HG03378 (cell line): ENCODE data around the gene RIMS3.

Experiments
- ATAC-seq: cut with Tn5 transposase; IDR thresholded peaks from one replicate; pipeline ENCODE4 v1.9.1; 2021; ENCODE audit warnings: mild to moderate bottlenecking, moderate library complexity; ENCODE audit not compliant: unreplicated experiment

The RIMS3 gene

GRCh38 chr1:40653851-40654537, 11.5 kb downstream of the RIMS3 start:
- ATAC-seq, result no peak

- no peak for ATAC-seq
Measured at GRCh38 chr1:40652979-40653378, 12.5 kb downstream of the RIMS3 start.

GRCh38 chr1:40652468-40652867, 13.0 kb downstream of the RIMS3 start:
- no peak for ATAC-seq

DNA sequence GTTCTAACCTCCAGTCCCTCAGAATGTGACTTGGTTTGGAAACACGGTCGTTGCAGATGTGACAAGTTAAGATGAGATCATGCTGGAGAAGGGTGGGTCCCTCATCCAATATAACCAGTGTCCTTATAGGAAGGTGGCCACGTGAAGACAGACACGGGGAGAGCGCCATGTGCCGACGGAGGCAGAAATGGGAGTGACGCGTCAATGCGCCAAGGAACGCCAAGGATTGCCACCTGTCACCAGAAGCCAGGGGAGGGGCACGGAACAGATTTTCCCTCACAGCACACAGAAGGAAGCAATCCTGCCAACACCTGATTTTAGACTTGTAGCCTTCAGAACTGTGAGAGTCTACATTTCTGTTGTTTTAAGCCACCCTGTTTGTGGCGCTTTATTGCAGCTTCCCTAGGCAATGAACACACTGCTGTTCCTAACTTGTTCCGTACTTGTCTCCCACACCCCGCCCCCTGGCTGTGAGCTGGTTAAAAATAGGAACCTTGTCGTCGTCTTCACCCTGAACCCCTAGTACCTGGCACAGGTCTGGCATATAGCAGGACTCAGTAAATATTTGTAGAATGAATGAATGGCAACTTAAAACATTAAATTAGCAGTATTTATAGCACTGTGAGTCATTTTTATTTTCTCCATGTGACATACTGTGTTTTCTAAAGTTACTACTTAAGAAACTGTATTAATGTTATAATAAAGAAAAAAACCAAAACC, 14.2 kb downstream of the RIMS3 start:
- ATAC-seq, result no peak

- ATAC-seq, result no peak
Measured at GRCh38 chr1:40650075-40650474, 15.4 kb downstream of the RIMS3 start.

GRCh38 chr1:40649592-40649930, 15.9 kb downstream of the RIMS3 start:
- ATAC-seq, result no peak

DNA sequence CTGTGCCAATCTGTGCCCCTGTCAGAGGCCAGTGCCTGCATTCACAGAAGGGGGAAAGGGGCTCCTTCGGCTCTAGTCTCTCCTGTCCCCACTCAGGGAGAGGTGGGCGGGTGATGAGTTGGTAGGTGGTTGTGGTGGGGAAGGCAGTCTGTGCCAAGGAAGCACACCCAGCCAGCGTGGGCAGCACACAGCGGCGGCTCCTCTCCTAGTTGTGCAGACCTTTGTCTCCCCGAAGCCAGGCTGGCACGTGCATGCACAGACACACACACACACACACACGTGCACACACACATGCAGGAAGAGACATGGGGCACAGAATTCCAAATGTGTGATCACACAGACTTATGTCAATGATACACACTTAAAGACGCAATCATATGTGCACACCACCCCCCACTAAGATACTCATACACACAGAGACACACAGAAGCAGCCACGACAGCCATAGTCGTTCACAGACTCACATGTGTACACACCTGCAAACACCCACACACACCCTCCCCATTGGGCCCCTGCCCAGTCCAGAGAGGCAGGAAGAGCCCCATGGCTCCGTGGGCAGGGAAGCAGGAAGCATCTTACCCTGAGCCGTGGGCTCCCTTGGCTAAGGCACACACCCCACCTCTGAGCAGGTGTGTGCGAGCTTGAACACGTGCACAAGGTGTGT, 16.4 kb downstream of the RIMS3 start:
- no peak for ATAC-seq

DNA sequence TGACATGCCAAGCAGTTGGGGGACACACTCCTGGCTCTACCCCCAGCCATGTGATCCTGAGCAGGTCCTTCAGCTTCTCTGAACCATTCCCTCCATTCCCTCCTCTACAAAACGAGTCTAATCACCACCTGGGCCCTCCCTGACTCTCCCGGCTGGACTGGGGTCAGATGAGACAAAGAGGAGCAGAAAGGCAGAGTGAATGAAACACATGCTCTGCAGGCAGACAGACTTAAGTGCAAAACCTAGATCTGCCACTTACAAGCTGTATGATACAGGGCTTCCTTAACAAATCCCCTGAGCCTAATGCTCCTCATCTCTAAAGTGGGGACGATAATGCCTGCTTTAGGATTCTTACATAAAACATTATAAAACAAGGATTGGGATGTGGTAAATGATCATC, 17.3 kb downstream of the RIMS3 start:
- ATAC-seq, result no peak

- ATAC-seq, result no peak
Measured at GRCh38 chr1:40646315-40646714, 19.2 kb downstream of the RIMS3 start.

- no peak for ATAC-seq
Measured at GRCh38 chr1:40645118-40645680, 20.3 kb downstream of the RIMS3 start.

DNA sequence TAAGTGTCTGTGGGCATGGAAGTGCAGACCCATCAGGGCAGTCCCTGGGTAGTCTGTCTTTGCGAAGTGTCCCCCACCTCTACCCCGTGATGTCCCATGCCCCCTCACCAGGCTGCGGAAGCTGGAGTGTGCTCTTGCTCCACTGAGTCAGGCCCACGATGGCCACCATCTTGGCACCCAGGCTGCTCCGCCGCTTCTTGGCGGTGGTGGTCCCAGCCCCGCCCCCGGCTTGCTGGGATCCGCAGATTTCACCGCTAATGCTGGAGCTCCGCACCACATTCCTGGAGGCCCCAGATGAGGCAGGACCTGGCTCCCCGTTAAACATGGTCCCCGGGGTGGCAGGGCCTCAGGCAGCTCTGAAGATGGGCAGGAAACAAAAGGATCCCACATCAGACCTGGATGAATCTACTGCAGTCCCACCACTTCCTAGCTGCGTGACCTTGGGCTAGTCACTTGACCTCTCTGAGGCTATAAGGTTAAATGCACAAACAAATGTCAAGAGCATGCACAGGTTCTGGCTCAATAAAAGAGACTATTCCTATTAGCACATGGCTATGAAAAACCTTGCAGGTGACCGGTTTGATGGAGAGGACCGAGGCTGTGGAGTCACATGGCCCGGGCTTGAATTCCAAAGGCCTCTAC, 23.8 kb downstream of the RIMS3 start:
- no peak for ATAC-seq

- no peak for ATAC-seq
Measured at GRCh38 chr1:40640314-40641076, 25.0 kb downstream of the RIMS3 start.

GRCh38 chr1:40638097-40639036, 27.1 kb downstream of the RIMS3 start:
- ATAC-seq, result no peak

DNA sequence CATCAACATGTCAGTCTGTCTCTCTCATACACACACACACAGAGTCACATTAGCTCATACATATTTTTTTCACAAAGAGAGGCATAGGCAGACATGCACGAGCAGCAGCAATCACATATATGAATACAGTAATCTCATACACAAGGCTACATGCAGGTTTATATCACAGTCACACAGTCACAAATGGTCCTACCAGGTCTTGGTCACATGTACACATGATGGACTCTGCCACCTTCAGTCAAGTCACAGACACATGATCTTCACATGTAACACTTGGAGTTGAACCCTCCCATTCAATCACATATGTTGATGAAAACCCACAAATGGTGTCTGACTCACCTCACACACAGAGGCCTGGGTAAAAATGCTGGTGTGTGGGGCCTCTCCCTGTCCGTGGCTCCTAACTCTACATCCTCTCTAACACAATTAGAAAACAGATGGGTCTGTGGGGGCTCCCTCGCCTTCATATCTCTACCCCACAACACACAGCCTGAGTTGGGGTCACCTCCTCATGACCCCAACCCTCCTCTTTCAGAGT, 27.9 kb downstream of the RIMS3 start:
- no peak for ATAC-seq

GRCh38 chr1:40636777-40637176, 28.7 kb downstream of the RIMS3 start:
- no peak for ATAC-seq

DNA sequence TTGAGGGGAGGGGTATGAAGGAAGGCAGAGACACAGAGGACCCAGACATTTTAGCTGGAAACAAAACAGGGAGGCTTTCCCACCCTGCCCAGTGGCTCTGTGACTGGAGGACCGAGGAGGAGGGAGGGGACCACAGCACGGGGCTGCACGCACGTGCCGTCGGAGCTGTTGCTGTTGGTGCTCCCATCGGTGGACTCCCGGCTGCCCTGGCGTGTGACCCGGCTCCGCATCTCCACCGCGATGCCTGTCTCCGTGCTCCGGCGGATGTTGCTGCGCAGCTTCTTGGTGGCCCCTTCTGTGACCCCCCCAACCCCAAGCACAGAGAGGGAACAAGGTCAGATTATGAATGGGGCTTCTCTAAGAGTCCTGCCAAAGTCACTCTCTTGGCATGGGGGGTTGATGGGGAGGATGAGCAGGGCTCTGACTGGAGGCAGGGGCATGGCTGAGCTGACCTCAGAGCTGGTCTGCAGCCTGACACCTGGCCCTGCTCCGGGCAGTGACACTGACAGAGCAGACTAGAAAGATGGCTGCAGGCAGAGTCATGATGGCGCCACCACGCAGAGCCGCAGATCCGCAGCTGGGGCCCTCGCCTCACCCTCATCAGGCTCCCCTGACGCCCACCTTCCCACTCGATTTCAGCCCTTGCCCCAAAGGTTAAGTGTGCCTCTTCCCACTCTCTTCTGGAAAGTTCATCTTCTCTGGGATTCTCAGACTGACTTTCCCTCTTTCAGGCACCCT, 29.6 kb downstream of the RIMS3 start:
- ATAC-seq, result no peak

DNA sequence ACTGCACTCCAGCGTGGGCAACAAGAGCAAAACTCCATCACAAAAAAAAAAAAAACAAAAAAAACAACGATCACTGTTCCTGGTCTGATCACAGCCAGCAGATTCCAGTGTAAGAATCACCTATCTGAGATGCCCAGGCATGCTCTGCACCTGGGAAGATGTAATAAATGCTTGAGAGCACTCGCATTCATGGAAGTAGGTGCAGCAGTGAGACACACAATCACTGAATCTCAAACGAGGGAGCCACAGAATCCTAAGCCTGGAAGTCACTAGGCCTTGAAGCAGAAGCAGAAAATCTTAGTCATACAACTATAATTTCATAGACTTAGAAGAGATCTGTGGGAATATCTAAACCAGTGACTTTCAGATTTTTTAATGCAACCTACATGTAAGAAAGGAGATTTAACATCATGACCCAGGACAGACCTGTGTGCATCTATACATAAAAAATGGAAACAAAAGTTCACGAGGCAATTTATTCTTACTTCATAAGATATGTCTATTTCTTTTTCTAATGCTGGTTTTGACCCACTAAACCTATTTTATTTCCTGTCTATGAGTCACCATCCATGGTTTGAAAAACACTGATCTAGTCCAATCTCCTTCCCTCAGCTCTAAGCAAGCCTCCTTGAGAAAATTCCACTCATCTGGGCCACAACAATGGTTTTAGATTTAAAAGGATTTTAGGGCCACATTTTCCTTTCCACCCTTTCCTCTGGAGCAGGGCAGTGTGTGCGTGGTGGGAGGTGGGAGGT, 30.4 kb downstream of the RIMS3 start:
- ATAC-seq, result no peak

- ATAC-seq, result no peak
Measured at GRCh38 chr1:40633931-40634376, 31.5 kb downstream of the RIMS3 start.
